NCI-H2196 (cell line): ENCODE measurements around the gene CCDC89.

Experiments
- DNase-seq: peaks from one replicate; lab custom pipeline; 2025; ENCODE audit not compliant: unreplicated experiment; lab: John Stamatoyannopoulos, UW

Gene CCDC89

GRCh38 chr11:85685820-85686459, at the start of gene CCDC89:
CCDC89 (minus strand) TSS chr11:85686195; CDS start chr11:85686130, 65 bp downstream.
- DNase-seq: peak; percentile 94

DNA sequence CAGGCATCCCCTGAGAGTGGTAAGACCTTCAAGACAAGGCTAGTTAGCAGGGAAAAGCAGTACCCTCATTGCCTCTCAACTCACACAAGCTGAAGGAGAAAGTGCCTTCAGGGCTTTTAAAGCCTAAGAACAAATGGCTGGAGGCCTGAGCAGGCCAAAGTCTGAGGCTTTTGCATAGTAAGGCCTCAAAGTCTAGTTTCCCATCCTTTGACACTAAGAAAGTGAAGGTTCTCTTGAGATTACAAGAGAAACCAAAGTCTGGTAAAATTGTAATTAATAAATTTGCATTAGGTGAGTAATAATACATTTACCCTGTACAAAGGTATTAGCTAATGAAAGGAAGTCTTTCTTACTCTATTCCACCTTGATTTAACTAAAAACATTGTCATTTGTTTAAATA, 47.0 kb upstream of the CCDC89 start:
- no peak for DNase-seq

- no peak for DNase-seq
Observed at GRCh38 chr11:85726381-85726780, 40.4 kb upstream of the CCDC89 start.

DNA sequence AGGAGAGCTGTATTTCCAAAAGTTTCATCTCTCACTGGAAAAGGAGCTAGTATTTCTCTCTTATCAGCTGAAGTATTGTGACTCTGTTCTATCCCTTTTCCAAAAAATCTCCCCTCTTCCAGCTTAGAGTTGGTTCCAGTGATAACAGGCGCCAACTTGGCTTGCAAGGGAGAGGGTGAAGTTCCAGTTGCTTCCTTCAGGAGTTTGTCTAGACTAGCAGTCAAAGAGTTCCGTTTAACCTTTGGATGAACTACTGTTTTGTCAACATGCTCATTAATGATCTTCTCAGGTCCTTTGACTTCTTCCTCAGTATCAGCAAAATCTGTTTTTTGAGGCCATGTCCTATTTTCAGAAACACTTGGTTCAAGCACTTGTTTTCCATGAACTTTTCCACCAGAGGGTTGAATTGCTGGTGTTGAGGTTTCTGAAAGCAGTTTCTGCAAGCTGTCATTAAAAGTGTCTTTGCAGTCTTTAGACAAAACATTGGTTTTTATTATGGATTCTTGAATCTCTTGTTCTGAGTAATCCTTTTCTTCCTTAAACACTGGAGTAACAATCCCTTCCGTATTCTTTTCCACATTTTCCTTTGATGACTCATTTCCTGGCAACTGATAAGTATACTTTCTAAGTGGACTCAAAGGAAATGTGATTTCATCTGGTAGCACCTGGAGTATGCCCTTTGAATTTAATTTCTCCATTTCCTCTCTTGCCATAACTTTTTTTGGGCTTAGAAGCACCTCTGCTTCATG, 39.7 kb upstream of the CCDC89 start:
- DNase-seq: no peak

DNA sequence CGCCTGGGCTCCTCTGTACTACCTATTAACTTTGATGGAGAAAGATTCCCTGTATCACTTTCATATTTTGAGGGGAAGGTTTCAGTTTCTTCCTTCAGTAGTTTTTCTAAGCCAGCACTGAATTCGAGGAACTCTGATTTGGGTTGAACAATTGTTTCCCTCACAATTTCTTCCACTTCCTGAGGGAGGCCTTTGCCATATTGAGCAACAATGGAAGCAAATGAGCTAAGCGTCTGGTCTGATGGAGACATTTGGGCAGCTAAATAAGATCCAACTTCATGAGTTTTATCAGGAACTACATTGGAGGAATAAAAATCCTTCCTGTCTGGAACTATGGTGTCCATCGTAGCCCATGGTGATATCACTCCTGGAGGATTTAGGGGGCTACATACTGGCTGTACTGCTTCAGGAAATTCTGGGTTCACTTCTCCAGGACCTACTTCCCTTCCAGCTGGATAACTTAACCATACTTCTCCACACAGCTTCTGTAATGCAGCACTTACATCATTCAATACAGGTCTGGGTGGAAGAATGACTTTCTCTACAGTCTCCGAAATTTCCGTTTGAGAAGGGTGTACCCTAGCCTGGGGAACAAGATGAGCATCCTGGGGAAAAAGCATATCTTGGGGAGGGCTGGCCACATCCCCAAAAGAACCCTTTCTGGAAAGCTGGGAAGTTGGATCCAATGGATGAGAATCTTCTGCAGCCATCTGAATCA, 38.9 kb upstream of the CCDC89 start:
- no peak for DNase-seq

DNA sequence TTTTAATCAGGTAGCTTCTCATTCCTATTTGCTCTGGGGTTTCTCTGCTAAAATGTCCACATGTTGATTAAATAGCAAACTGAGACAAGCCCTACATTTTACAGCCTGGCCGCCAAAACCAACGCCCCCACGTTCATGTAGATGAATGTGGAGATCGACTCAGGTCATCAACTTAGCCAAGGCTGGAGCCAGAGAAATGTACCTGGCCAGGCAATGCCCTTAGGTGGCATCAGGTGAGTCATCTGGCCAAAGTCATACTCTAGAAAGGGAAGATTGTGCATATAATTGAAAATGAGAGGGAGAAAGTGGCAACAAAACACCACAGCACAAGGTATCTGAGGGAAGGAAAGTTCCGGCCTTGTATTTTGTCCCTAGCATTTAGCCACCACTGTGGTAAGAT, 37.1 kb upstream of the CCDC89 start:
- no peak for DNase-seq

- DNase-seq: no peak
Observed at GRCh38 chr11:85721191-85721590, 35.2 kb upstream of the CCDC89 start.

GRCh38 chr11:85718991-85719807, 33.2 kb upstream of the CCDC89 start:
- DNase-seq: peak; percentile 29

GRCh38 chr11:85718126-85718943, 32.3 kb upstream of the CCDC89 start:
- DNase-seq: no peak

GRCh38 chr11:85717429-85717828, 31.4 kb upstream of the CCDC89 start:
- DNase-seq: no peak

DNA sequence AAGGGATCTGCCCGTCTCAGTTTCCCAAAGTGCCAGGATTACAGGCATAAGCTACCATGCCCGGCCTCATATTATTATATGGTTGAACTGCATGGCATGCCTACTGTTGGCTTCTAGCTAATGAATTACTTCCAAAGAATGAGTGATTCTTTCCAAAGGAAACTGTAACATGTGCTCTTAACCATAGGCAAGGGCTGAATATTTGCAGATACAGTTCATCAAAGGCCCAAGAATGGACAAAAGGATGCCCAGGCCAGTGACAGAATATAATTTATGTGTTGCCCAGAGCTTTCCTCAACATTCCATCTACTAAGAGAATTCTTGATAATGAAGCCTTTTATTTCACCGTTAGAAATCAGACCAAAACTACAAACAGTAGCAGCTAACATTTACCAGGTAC, 27.0 kb upstream of the CCDC89 start:
- DNase-seq: no peak

- no peak for DNase-seq
Observed at GRCh38 chr11:85710917-85711316, 24.9 kb upstream of the CCDC89 start.

GRCh38 chr11:85709941-85710702, 24.1 kb upstream of the CCDC89 start:
- no peak for DNase-seq

GRCh38 chr11:85705800-85706199, 19.8 kb upstream of the CCDC89 start:
- DNase-seq: no peak

DNA sequence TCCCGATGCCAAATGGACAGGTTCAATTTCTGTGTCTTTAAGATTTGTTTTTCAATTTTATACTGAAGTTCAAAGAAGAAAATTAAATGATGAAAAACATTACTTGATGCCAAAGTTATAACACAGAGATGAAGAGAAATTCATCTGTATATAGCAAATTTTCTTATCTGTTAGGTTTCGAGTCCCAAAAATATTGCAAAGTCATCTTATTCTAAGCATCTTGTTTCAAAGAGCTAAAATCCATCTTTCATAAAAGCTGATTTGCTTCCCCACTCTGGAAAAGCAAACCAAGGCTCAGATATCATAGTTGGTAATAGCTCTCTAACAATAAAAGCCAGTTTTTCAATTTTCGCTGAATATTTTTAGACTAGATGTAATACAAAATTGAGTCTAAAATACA, 19.0 kb upstream of the CCDC89 start:
- no peak for DNase-seq

- DNase-seq: no peak
Observed at GRCh38 chr11:85699957-85700741, 14.2 kb upstream of the CCDC89 start.

GRCh38 chr11:85698195-85698594, 12.2 kb upstream of the CCDC89 start:
- DNase-seq: no peak

GRCh38 chr11:85697747-85698146, 11.8 kb upstream of the CCDC89 start:
- no peak for DNase-seq

GRCh38 chr11:85695546-85695945, 9.6 kb upstream of the CCDC89 start:
- DNase-seq: no peak
